Kidney glomerular epithelial cell (primary cell): Measurements from ENCODE around the gene RNF144A.

Experiments used
- DNase-seq: peaks from one replicate; lab custom pipeline; 2025; lab: John Stamatoyannopoulos, UW

RNF144A gene

GRCh38 chr2:6908291-6908690 is 8.9 kb upstream of the RNF144A start:
- DNase-seq, result no peak

GRCh38 chr2:6909431-6910385 is 7.5 kb upstream of the RNF144A start:
- DNase-seq, result no peak

GRCh38 chr2:6911721-6912120 is 5.5 kb upstream of the RNF144A start:
- DNase-seq, result no peak

- no peak for DNase-seq
Measured at GRCh38 chr2:6913415-6914157, 3.6 kb upstream of the RNF144A start.

GRCh38 chr2:6914828-6915227 is 2.4 kb upstream of the RNF144A start:
- DNase-seq, result peak; percentile 30

GRCh38 chr2:6915399-6915798 is 1.8 kb upstream of the RNF144A start:
- DNase-seq, result no peak

- no peak for DNase-seq
Measured at GRCh38 chr2:6916224-6916623, 988 bp upstream of the RNF144A start.

GRCh38 chr2:6916736-6917070 is 509 bp upstream of the RNF144A start:
- DNase-seq, result no peak

- no peak for DNase-seq
Measured at GRCh38 chr2:6917761-6918421, 679 bp downstream of the RNF144A start.

GRCh38 chr2:6919901-6920742 is 2.9 kb downstream of the RNF144A start:
- no peak for DNase-seq

- no peak for DNase-seq
Measured at GRCh38 chr2:6920743-6921064, 3.5 kb downstream of the RNF144A start.

GRCh38 chr2:6921321-6921922 is 4.2 kb downstream of the RNF144A start:
- DNase-seq, result no peak

GRCh38 chr2:6922201-6922656 is 5.0 kb downstream of the RNF144A start:
- DNase-seq, result no peak

- no peak for DNase-seq
Measured at GRCh38 chr2:6923319-6923718, 6.1 kb downstream of the RNF144A start.

GRCh38 chr2:6924101-6924923 is 7.1 kb downstream of the RNF144A start:
- DNase-seq, result no peak

GRCh38 chr2:6924924-6925409 is 7.8 kb downstream of the RNF144A start:
- no peak for DNase-seq

- DNase-seq, result no peak
Measured at GRCh38 chr2:6926071-6926732, 9.0 kb downstream of the RNF144A start.

- peak; percentile 76 for DNase-seq
Measured at GRCh38 chr2:6927186-6927585, 10.0 kb downstream of the RNF144A start.

- no peak for DNase-seq
Measured at GRCh38 chr2:6927753-6928152, 10.5 kb downstream of the RNF144A start.

- DNase-seq, result no peak
Measured at GRCh38 chr2:6928452-6928851, 11.2 kb downstream of the RNF144A start.
